HFFc6 (cell line): ENCODE results near the gene AMOTL1. TPM values are rescaled to one million over a fixed set of nuclear protein-coding genes. Genes with fewer than 3 reads are reported as not detected.

Source experiments
- DNase-seq: peaks from one replicate; pipeline ENCODE4 v3.0.0-alpha.2; 2018
- H3K27ac Mint-ChIP-seq: 2 replicates; pipeline ENCODE4 v1.8.0; 2020; ENCODE audit warnings: mild to moderate bottlenecking, mixed read lengths
- H3K27me3 Mint-ChIP-seq: 2 replicates; pipeline ENCODE4 v1.8.0; 2021; ENCODE audit warnings: mild to moderate bottlenecking, moderate library complexity, mixed read lengths; ENCODE audit not compliant: insufficient read depth
- H3K36me3 Mint-ChIP-seq: 2 replicates; pipeline ENCODE4 v1.8.0; 2021; ENCODE audit warnings: low read depth, mixed read lengths
- H3K4me1 Mint-ChIP-seq: 2 replicates; pipeline ENCODE4 v1.8.0; 2020; ENCODE audit warnings: low read depth, mixed read lengths
- H3K4me3 Mint-ChIP-seq: 2 replicates; pipeline ENCODE4 v1.8.0; 2020; ENCODE audit warnings: mild to moderate bottlenecking, moderate library complexity, mixed read lengths
- H3K9me3 Mint-ChIP-seq: 2 replicates; pipeline ENCODE4 v1.8.0; 2020; ENCODE audit warnings: mild to moderate bottlenecking, mixed read lengths
- total RNA-seq, 6 experiments: library from RNA; stranded (reverse); fragmentation: NEBNext Ultra II Directional; extraction: Animal tissue kit (Norgen Biotek cat#: 25700); gene quantifications; 2 replicates in 1 of 6; 3 replicates in 5 of 6; pipeline ENCODE4 v1.2.3, GENCODE V29; 2021
- TF ChIP-seq, protein P1 (sequence below): fragments of 200-600 bp; sonication (generic); IDR thresholded peaks from 2 replicates; pipeline ENCODE4 v1.5.0; 2021; ENCODE audit warnings: antibody characterized with exemption, mild to moderate bottlenecking

The AMOTL1 gene
- total RNA-seq, 6 experiments from 2014 or later, result 43.1 to 65.9 (median 48.4) TPM

DNA sequence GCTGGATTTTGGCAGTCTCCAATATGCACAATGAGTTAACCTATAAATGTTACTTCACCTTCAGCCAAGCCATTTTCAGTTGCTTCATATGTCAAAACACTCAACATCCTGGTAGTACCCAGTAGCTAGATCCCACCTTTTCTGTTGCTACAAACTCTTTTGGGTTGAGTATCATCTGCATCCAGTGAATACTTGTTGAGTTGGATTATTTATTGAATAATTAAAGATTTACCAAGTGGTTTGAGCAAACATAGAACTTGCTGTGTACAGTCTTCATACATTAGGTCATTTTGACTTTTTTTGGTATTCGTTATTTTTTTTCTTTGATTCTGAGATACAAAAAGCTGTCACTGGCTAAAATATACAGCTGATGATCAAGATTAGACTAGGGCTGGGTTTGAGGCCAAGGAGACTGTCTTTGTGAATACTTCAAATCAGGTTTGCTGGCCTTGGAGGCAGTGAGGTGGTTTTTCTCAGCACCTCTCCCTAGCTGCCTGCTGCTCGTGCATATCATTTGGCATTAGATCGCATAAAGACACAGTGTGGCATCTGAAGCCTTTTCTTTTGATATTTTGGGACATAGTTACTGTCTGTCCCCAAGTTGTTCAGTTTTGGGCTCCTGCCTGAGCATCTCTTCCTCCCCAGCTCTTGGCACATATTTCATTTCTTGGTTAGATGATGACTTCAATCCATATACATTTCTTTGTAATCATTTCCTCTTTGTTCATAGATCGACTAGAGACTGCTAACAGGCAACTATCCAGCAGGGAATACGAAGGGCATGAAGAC lies 62.8 kb downstream of the AMOTL1 start:
- no peak for DNase-seq
- Mint-ChIP-seq H3K36me3 (peaks cover 50% of the 10 kb centered on the region), H3K4me1 (peaks cover 62% of the 10 kb centered on the region), H3K27ac (peak overlapping the region; percentile 57), H3K4me3 (peak overlapping the region; percentile 4; the same call in 1 of the 2 replicates), H3K9me3 (no peaks in the 10 kb centered on the region), H3K27me3 (no peaks in the 10 kb centered on the region)
- TF ChIP-seq, protein P1, sequence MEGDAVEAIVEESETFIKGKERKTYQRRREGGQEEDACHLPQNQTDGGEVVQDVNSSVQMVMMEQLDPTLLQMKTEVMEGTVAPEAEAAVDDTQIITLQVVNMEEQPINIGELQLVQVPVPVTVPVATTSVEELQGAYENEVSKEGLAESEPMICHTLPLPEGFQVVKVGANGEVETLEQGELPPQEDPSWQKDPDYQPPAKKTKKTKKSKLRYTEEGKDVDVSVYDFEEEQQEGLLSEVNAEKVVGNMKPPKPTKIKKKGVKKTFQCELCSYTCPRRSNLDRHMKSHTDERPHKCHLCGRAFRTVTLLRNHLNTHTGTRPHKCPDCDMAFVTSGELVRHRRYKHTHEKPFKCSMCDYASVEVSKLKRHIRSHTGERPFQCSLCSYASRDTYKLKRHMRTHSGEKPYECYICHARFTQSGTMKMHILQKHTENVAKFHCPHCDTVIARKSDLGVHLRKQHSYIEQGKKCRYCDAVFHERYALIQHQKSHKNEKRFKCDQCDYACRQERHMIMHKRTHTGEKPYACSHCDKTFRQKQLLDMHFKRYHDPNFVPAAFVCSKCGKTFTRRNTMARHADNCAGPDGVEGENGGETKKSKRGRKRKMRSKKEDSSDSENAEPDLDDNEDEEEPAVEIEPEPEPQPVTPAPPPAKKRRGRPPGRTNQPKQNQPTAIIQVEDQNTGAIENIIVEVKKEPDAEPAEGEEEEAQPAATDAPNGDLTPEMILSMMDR, result no peak

DNA sequence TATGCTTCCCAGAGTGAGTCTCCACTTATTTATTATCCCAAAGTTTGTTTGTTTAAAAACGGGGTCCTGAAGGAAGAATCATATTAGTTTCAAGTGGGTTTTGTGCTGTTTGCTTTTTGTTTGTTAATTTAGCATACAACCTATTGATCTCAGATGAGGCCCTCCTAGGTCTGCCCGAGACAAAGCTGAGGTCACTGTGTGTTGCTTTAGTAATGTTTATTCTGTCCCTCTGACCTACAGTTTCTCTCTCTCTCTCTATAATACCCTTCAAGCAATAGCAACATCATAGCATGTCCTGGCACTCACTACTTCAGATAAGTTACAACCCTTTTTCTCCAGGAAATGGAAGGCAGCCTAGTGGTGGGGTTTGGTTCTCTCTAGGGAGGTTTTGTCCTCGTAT lies 63.4 kb downstream of the AMOTL1 start:
- no peaks in the 10 kb centered on the region for H3K9me3 Mint-ChIP-seq
- no peaks in the 10 kb centered on the region for H3K27me3 Mint-ChIP-seq
- H3K4me1 Mint-ChIP-seq, result peaks cover 62% of the 10 kb centered on the region
- H3K27ac Mint-ChIP-seq, result peak overlapping the region; percentile 57
- TF ChIP-seq, protein P1, result no peak
- no peak for DNase-seq
- peaks cover 46% of the 10 kb centered on the region for H3K36me3 Mint-ChIP-seq
- H3K4me3 Mint-ChIP-seq, result peak overlapping the region; percentile 4; the same call in 1 of the 2 replicates

DNA sequence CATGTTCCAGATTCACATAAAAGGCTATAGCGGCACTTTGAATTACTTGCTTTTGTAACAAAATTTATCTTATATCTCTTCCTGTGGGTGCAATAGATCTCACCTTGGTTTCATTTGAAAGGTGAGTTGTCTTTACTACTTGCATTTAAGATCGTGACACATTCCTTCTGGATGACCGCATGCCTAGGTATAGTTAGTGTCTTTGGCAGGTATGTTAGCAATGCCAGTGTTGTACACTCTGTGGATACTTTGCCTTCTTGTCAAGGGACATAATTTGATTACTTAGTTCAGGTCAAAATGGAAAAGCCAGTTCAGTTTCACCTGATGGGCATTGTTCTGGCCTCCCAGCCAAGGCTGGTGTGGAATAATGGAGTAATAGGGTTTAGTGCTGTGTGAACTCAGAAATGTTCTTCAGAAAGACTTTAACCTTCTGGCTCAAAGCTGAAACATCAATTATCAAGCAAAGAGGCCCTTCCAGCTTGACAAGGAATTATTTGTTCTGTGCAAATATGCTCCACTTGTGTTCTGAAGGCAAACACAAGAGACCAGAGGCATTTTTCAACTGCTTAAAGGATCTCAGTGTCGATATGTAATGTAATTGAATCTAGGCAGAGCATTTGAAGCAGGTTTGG lies 64.6 kb downstream of the AMOTL1 start:
- DNase-seq, result no peak
- no peaks in the 10 kb centered on the region for H3K9me3 Mint-ChIP-seq
- no peaks in the 10 kb centered on the region for H3K27me3 Mint-ChIP-seq
- H3K36me3 Mint-ChIP-seq, result peaks cover 42% of the 10 kb centered on the region
- TF ChIP-seq, protein P1, result no peak
- H3K4me3 Mint-ChIP-seq, result no peak overlapping the region
- peaks cover 59% of the 10 kb centered on the region for H3K4me1 Mint-ChIP-seq
- no peak overlapping the region; the same call in 1 of the 2 replicates for H3K27ac Mint-ChIP-seq

DNA sequence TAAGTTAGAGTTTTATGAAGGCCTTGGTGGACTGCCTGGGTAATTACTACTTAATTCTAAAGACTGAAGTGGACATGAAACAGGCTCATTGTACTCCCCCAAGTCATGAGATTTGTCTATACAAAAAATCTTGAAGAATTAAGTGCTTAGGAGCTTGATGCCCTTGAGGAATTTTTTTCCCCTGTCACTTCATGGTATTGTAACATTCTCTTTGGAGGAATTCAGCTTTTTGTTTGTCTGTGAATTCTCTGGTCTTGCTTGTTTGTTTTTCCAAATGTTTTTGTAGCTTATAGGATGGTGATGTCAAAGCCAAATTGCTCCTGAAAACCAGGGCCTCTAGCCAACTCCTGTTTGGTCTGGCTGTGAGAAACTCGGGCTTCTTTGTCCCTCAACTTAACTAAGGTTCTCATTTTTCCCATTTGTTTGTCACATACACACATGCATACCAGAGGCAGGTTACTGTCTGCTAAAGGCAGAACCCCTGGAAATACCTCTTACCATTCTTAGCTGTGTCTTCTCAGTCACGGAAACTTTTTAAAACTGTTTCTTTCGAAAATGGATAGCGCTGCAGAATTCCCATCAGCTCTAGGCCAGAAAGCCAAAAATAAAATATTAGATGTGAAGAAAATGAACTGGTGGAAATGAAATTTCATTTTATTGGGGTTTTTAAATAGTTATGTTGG lies 66.9 kb downstream of the AMOTL1 start:
- H3K9me3 Mint-ChIP-seq, result no peaks in the 10 kb centered on the region

DNA sequence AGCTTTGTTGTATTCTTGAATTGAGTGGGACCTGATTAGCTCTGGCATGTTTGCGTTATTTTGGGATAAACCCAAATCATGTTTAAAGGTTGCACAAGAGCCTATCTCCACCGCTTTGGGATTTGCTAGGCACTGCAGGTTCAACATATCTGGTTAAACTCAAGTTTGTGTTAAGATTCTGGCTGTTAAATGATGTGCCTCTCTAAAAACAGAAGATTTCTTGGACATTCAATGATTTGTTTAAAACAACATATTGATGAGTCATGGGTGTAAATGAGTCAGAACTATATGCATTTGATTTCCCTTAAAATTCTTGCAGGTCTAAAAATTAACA lies 67.4 kb downstream of the AMOTL1 start:
- peaks cover 28% of the 10 kb centered on the region for H3K36me3 Mint-ChIP-seq
- peaks cover 64% of the 10 kb centered on the region for H3K4me1 Mint-ChIP-seq
- peak overlapping the region; percentile 26 for H3K4me3 Mint-ChIP-seq
- no peaks in the 10 kb centered on the region for H3K9me3 Mint-ChIP-seq
- H3K27ac Mint-ChIP-seq, result peak overlapping the region; percentile 73
- TF ChIP-seq, protein P1, result no peak
- H3K27me3 Mint-ChIP-seq, result 0 out of 2 replicates have a peak, but pooled peaks cover 3% of the 10 kb centered on the region
- peak; percentile 9 for DNase-seq

More for the DNA sequence above, 66.9 kb downstream of the AMOTL1 start:
- DNase-seq, result peak; percentile 10
- TF ChIP-seq, protein P1, result no peak
- peak overlapping the region; percentile 26; the same call in 1 of the 2 replicates for H3K4me3 Mint-ChIP-seq
- 0 out of 2 replicates have a peak, but pooled peaks cover 3% of the 10 kb centered on the region for H3K27me3 Mint-ChIP-seq
- H3K27ac Mint-ChIP-seq, result peak overlapping the region; percentile 73
- H3K36me3 Mint-ChIP-seq, result peaks cover 32% of the 10 kb centered on the region
- H3K4me1 Mint-ChIP-seq, result peaks cover 65% of the 10 kb centered on the region
